WTC11 (cell line): Measurements from ENCODE around the gene RMRP. TPM values are rescaled to one million over a fixed set of nuclear protein-coding genes. Genes with fewer than 3 reads are reported as not detected.

Source experiments
- ATAC-seq: fragments of 200-7000 bp; cut with Tn5 transposase; 2 replicates; pipeline ENCODE4 v1.10.0; 2021; ENCODE audit warnings: mild to moderate bottlenecking, moderate library complexity
- CTCF ChIA-PET: fragments of 300-600 bp; sonication (Branson Sonifier 250); formaldehyde crosslinking; loops from one replicate; lab custom pipeline; 2021; ENCODE audit warnings: antibody characterized with exemption; lab: Charles Lee
- POLR2A ChIA-PET: fragments of 350-600 bp; sonication (Branson Sonifier 250); formaldehyde crosslinking; loops from one replicate; lab custom pipeline; 2021; ENCODE audit warnings: antibody characterized with exemption; lab: Charles Lee
- DNase-seq: peaks from one replicate; pipeline ENCODE4 v3.0.0; 2021; ENCODE audit warnings: low spot score
- H3K27ac Mint-ChIP-seq: 2 replicates; pipeline ENCODE4 v1.8.0; 2021; ENCODE audit warnings: mixed read lengths
- H3K27me3 Mint-ChIP-seq: 2 replicates; pipeline ENCODE4 v1.8.0; 2021; ENCODE audit warnings: low read depth, mild to moderate bottlenecking, moderate library complexity, mixed read lengths
- H3K36me3 Mint-ChIP-seq: 2 replicates; pipeline ENCODE4 v1.8.0; 2021; ENCODE audit warnings: mixed read lengths
- H3K4me1 Mint-ChIP-seq: 2 replicates; pipeline ENCODE4 v1.8.0; 2022; ENCODE audit warnings: mixed read lengths
- H3K4me3 Mint-ChIP-seq: 2 replicates; pipeline ENCODE4 v1.8.0; 2021; ENCODE audit warnings: mild to moderate bottlenecking, moderate library complexity, mixed read lengths
- H3K9me3 Mint-ChIP-seq: 2 replicates; pipeline ENCODE4 v1.8.0; 2021; ENCODE audit warnings: mixed read lengths
- AFF4 ChIP-seq: sonication (generic); formaldehyde crosslinking; IDR thresholded peaks from 2 replicates; pipeline ENCODE4 v1.8.1; 2023; ENCODE audit warnings: mild to moderate bottlenecking, missing genetic modification reagents, borderline replicate concordance
- ARID4B ChIP-seq: sonication (generic); formaldehyde crosslinking; IDR thresholded peaks from 2 replicates; pipeline ENCODE4 v1.8.0; 2023; ENCODE audit warnings: missing genetic modification reagents, mild to moderate bottlenecking, borderline replicate concordance
- E2F5 ChIP-seq: sonication (generic); formaldehyde crosslinking; IDR thresholded peaks from 2 replicates; pipeline ENCODE4 v1.8.1; 2022; ENCODE audit warnings: mild to moderate bottlenecking, moderate library complexity, missing genetic modification reagents
- ESRRA ChIP-seq: sonication (generic); formaldehyde crosslinking; IDR thresholded peaks from 2 replicates; pipeline ENCODE4 v1.8.1; 2022; ENCODE audit warnings: mild to moderate bottlenecking, missing genetic modification reagents, borderline replicate concordance
- KAT7 ChIP-seq: sonication (generic); formaldehyde crosslinking; IDR thresholded peaks from 2 replicates; pipeline ENCODE4 v1.8.1; 2023; ENCODE audit warnings: missing genetic modification reagents, mild to moderate bottlenecking, borderline replicate concordance
- PRDM15 ChIP-seq: sonication (generic); formaldehyde crosslinking; IDR thresholded peaks from 2 replicates; pipeline ENCODE4 v1.8.0; 2022; ENCODE audit warnings: missing genetic modification reagents
- SMAD4 ChIP-seq: sonication (generic); formaldehyde crosslinking; IDR thresholded peaks from 2 replicates; pipeline ENCODE4 v1.8.0; 2022; ENCODE audit warnings: mild to moderate bottlenecking, missing genetic modification reagents
- SOX15 ChIP-seq: fragments of 250-450 bp; sonication (Bioruptor Pico); IDR thresholded peaks from 2 replicates; pipeline ENCODE4 v1.9.0; 2021; ENCODE audit warnings: mild to moderate bottlenecking
- STAT6 ChIP-seq: sonication (generic); formaldehyde crosslinking; conservative IDR thresholded peaks from 2 replicates; pipeline ENCODE4 v1.8.1; 2023; ENCODE audit warnings: mild to moderate bottlenecking, low read depth, missing genetic modification reagents, moderate library complexity
- ZNF232 ChIP-seq: sonication (generic); formaldehyde crosslinking; IDR thresholded peaks from 2 replicates; pipeline ENCODE4 v1.8.0; 2022; ENCODE audit warnings: mild to moderate bottlenecking, missing genetic modification reagents
- ZNF317 ChIP-seq: sonication (generic); formaldehyde crosslinking; IDR thresholded peaks from 2 replicates; pipeline ENCODE4 v1.8.1; 2023; ENCODE audit warnings: low read depth, mild to moderate bottlenecking, moderate library complexity, missing genetic modification reagents, borderline replicate concordance
- ZNF512 ChIP-seq: sonication (generic); formaldehyde crosslinking; IDR thresholded peaks from 2 replicates; pipeline ENCODE4 v1.8.1; 2022; ENCODE audit warnings: missing genetic modification reagents, borderline replicate concordance
- ZNF671 ChIP-seq: fragments of 250-450 bp; sonication (Bioruptor Pico); IDR thresholded peaks from 2 replicates; pipeline ENCODE4 v1.8.0; 2021; ENCODE audit warnings: mild to moderate bottlenecking
- ZSCAN18 ChIP-seq: fragments of 250-450 bp; sonication (Bioruptor Pico); IDR thresholded peaks from 2 replicates; pipeline ENCODE4 v2.1.2; 2022; ENCODE audit warnings: mild to moderate bottlenecking, moderate library complexity
- total RNA-seq: library from RNA; stranded (reverse); gene quantifications from 3 replicates; pipeline ENCODE4 v1.2.3, GENCODE V29; 2021

The RMRP gene
- total RNA-seq, 1 experiment from 2014 or later = 25,958 TPM

GRCh38 chr9:35695943-35696401, 38.2 kb upstream of the RMRP start (continued):
- no peak for TF ChIP-seq ZNF512 (CRISPR knock-in tag)
- TF ChIP-seq ZNF317 (CRISPR knock-in tag) = no peak
- TF ChIP-seq ARID4B (CRISPR knock-in tag) = no peak
- no peak for TF ChIP-seq SMAD4
- no peak for TF ChIP-seq SOX15 (CRISPR knock-in tag)
- TF ChIP-seq ZNF232 (CRISPR knock-in tag) = no peak
- no peak for TF ChIP-seq ZSCAN18 (CRISPR knock-in tag)

- peak; percentile 33 for DNase-seq
- Mint-ChIP-seq H3K4me3 (peak overlapping the region; percentile 91), H3K4me1 (peaks cover 23% of the 10 kb centered on the region), H3K9me3 (no peaks in the 10 kb centered on the region), H3K36me3 (peaks cover 6% of the 10 kb centered on the region), H3K27ac (peak overlapping the region; percentile 47; the same call in 1 of the 2 replicates), H3K27me3 (no peaks in the 10 kb centered on the region)
- no peak for ATAC-seq
- POLR2A ChIA-PET = interaction anchor here (1.2 to 5.2 kb wide), 6 partner anchors 9 to 65 kb away, joined by 3 to 38 read pairs (median 16); partner anchors contain the start of genes ARHGEF39, CCDC107 and RMRP
- CTCF ChIA-PET = interaction anchor here (0.7 to 6.8 kb wide), 14 partner anchors 9 to 93 kb away, joined by 3 to 49 read pairs (median 12); partner anchors contain the start of genes ARHGEF39, CCDC107, RMRP and TESK1
- TF ChIP-seq SOX15 (CRISPR knock-in tag) (no peak), ZNF232 (CRISPR knock-in tag) (no peak), ZNF317 (CRISPR knock-in tag) (no peak), KAT7 (CRISPR knock-in tag) (no peak), E2F5 (CRISPR knock-in tag) (no peak), STAT6 (CRISPR knock-in tag) (no peak), PRDM15 (no peak), ZNF671 (no peak), ESRRA (no peak), SMAD4 (no peak), AFF4 (CRISPR knock-in tag) (no peak)
Observed at GRCh38 chr9:35691757-35692301, 34.0 kb upstream of the RMRP start.
